ENCODE measurements around the gene RNF157.

DNA sequence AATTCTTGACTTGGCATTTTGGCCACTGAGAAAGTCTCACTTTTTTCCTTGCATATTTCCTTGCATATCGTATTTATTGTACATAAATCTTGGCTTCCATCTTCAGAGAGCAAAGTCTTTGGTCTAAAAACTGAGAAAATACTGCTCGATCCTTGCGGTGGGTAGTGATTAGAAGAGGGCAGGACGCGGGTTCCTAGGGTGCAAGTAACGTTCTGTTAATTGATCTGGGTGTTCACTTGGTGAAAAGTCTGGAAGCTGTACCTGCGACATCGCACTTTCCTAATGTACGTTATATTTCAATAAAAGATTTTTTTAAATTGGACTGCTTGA lies 24.1 kb upstream of the RNF157 start:
- TF ChIP-seq, protein P1, sequence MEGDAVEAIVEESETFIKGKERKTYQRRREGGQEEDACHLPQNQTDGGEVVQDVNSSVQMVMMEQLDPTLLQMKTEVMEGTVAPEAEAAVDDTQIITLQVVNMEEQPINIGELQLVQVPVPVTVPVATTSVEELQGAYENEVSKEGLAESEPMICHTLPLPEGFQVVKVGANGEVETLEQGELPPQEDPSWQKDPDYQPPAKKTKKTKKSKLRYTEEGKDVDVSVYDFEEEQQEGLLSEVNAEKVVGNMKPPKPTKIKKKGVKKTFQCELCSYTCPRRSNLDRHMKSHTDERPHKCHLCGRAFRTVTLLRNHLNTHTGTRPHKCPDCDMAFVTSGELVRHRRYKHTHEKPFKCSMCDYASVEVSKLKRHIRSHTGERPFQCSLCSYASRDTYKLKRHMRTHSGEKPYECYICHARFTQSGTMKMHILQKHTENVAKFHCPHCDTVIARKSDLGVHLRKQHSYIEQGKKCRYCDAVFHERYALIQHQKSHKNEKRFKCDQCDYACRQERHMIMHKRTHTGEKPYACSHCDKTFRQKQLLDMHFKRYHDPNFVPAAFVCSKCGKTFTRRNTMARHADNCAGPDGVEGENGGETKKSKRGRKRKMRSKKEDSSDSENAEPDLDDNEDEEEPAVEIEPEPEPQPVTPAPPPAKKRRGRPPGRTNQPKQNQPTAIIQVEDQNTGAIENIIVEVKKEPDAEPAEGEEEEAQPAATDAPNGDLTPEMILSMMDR (IDR thresholded peaks at IDR 0.05): no peak
- no peak for TF ChIP-seq EP300 (IDR thresholded peaks at IDR 0.05)
